ENCODE measurements around the gene TGIF2.

GRCh38 chr20:36544134-36545018 is 29.0 kb upstream of the TGIF2 start:
- TF ChIP-seq RAD21 (IDR thresholded peaks at IDR 0.05 in 1 of 2, conservative IDR thresholded peaks at IDR 0.05 in 1 of 2; ENCODE audit: low read depth in 2 of 2, low read length in 2 of 2), result no peak
- no peak for TF ChIP-seq POLR2AphosphoS5 (IDR thresholded peaks at IDR 0.05; ENCODE audit: low read depth, low read length)
- no peak for TF ChIP-seq USF2 (IDR thresholded peaks at IDR 0.05; ENCODE audit: low read length)
- TF ChIP-seq CTCF (IDR thresholded peaks at IDR 0.05; ENCODE audit: control extremely low read depth in 1 of 3, insufficient read depth in 1 of 3, low read depth in 1 of 3, low read length in 3 of 3), result no peak
- peak in 1 of 2 experiments; percentile 8; a peak in 1 of 3 replicates for TF ChIP-seq POLR2A (IDR thresholded peaks at IDR 0.05; ENCODE audit: control extremely low read depth in 1 of 2, low read depth in 2 of 2, low read length in 2 of 2)
- TF ChIP-seq CHD2 (IDR thresholded peaks at IDR 0.05; ENCODE audit: low read length), result no peak
- TF ChIP-seq YY1 (IDR thresholded peaks at IDR 0.05; ENCODE audit: low read depth, low read length), result no peak
- TF ChIP-seq CHD7 (IDR thresholded peaks at IDR 0.05; ENCODE audit: insufficient replicate concordance, low read length), result no peak
- no peak for TF ChIP-seq BACH1 (IDR thresholded peaks at IDR 0.05; ENCODE audit: low read length)
- TF ChIP-seq JUN (IDR thresholded peaks at IDR 0.05; ENCODE audit: low read depth, low read length), result no peak
- TF ChIP-seq EP300 (IDR thresholded peaks at IDR 0.05; ENCODE audit: borderline replicate concordance in 1 of 2, low read depth in 2 of 2, low read length in 2 of 2), result no peak
- TF ChIP-seq EZH2 (IDR thresholded peaks at IDR 0.05; ENCODE audit: low read depth, low read length, severe bottlenecking), result no peak
